B cell (primary cell): Measurements from ENCODE around the gene VARS1. TPM values are rescaled to one million over a fixed set of nuclear protein-coding genes. Genes with fewer than 3 reads are reported as not detected.

Experiments used
- ATAC-seq: fragments of 200-7000 bp; cut with Tn5 transposase; one replicate; pipeline ENCODE4 v1.10.0; 2021; ENCODE audit warnings: low read depth, mild to moderate bottlenecking, moderate number of reproducible peaks, moderate library complexity
- CTCF ChIA-PET: fragments of 350-600 bp; sonication (Branson Sonifier 250); formaldehyde crosslinking; loops from one replicate; lab custom pipeline; 2021; ENCODE audit warnings: antibody characterized with exemption, inconsistent platforms; lab: Charles Lee
- POLR2A ChIA-PET: fragments of 350-600 bp; sonication (Branson Sonifier 250); formaldehyde crosslinking; loops from one replicate; lab custom pipeline; 2021; ENCODE audit warnings: antibody characterized with exemption; lab: Charles Lee
- DNase-seq: peaks from one replicate; pipeline ENCODE4 v3.0.0; 2013
- H2AFZ ChIP-seq: 2 replicates; pipeline ENCODE4 v1.6.1; 2012; ENCODE audit warnings: mild to moderate bottlenecking, low read depth, low read length; ENCODE audit not compliant: insufficient read depth, poor library complexity, severe bottlenecking
- H3K27ac ChIP-seq, 2 donors: 1 replicate in 1 of 2; 2 replicates in 1 of 2; pipeline ENCODE4 v1.5.1; 2012 to 2013; ENCODE audit warnings: low read length in 2 of 2, mild to moderate bottlenecking in 2 of 2, moderate library complexity in 1 of 2
- H3K27me3 ChIP-seq, 4 experiments: fragments of 200-600 bp in 1 of 4; sonication (generic) in 1 of 4; replicated peaks in 1 of 4; 1 replicate in 2 of 4; 2 replicates in 2 of 4; pipeline versions ENCODE4 v1.6.1 to v1.7.0; 2013 to 2016; ENCODE audit warnings: low read length in 3 of 4, mild to moderate bottlenecking in 2 of 4, mixed read lengths in 1 of 4, moderate library complexity in 1 of 4; ENCODE audit not compliant: insufficient read depth in 4 of 4, control insufficient read depth in 3 of 4; ENCODE audit errors: control extremely low read depth in 1 of 4
- H3K36me3 ChIP-seq, 2 experiments: replicated peaks in 1 of 2; 1 replicate in 1 of 2; 2 replicates in 1 of 2; pipeline versions ENCODE4 v1.6.1 to v1.7.1; 2013; ENCODE audit warnings: low read length in 1 of 2; ENCODE audit not compliant: insufficient read depth in 2 of 2, control insufficient read depth in 1 of 2; ENCODE audit errors: control extremely low read depth in 1 of 2, extremely low read depth in 1 of 2
- H3K4me1 ChIP-seq, 2 donors: fragments of 200-600 bp in 1 of 2; sonication (generic) in 1 of 2; 1 replicate in 1 of 2; 2 replicates in 1 of 2; pipeline versions ENCODE4 v1.5.1 to v1.6.1; 2013 to 2017; ENCODE audit warnings: low read length in 2 of 2; ENCODE audit not compliant: control insufficient read depth in 2 of 2, insufficient read depth in 2 of 2
- H3K4me2 ChIP-seq: replicated peaks from 2 replicates; pipeline ENCODE3; 2012; ENCODE audit warnings: mild to moderate bottlenecking, low read depth, low read length; ENCODE audit not compliant: poor library complexity, severe bottlenecking
- H3K4me3 ChIP-seq, 5 experiments: fragments of 200-600 bp in 1 of 5; sonication (generic) in 1 of 5; 1 replicate in 3 of 5; 2 replicates in 2 of 5; pipeline versions ENCODE4 v1.5.1 to v1.7.0; 2011 to 2016; ENCODE audit warnings: low read length in 4 of 5, mild to moderate bottlenecking in 4 of 5, low read depth in 2 of 5, control low read depth in 1 of 5, moderate library complexity in 1 of 5; ENCODE audit not compliant: insufficient read depth in 1 of 5; ENCODE audit errors: control extremely low read depth in 1 of 5, extremely low read depth in 1 of 5
- H3K79me2 ChIP-seq: fragments of 200-600 bp; sonication (generic); one replicate; pipeline ENCODE4 v1.6.0; 2016; ENCODE audit warnings: low read length; ENCODE audit not compliant: control insufficient read depth, insufficient read depth
- H3K9ac ChIP-seq: fragments of 200-600 bp; sonication (generic); 2 replicates; pipeline ENCODE4 v1.6.1; 2017; ENCODE audit warnings: mild to moderate bottlenecking, low read length, moderate library complexity
- H3K9me3 ChIP-seq, 3 donors: one replicate each; pipeline versions ENCODE4 v1.6.1 to v1.7.1; 2013; ENCODE audit warnings: low read length in 2 of 3; ENCODE audit not compliant: control insufficient read depth in 2 of 3, insufficient read depth in 1 of 3; ENCODE audit errors: control extremely low read depth in 1 of 3
- H4K20me1 ChIP-seq: 2 replicates; pipeline ENCODE4 v1.6.0; 2012; ENCODE audit warnings: mild to moderate bottlenecking, low read length; ENCODE audit not compliant: insufficient read depth, control insufficient read depth, poor library complexity, severe bottlenecking
- H3K27ac Mint-ChIP-seq: one replicate; pipeline ENCODE4 v1.8.0; 2021; ENCODE audit warnings: mixed read lengths
- H3K27me3 Mint-ChIP-seq: one replicate; pipeline ENCODE4 v1.8.0; 2021; ENCODE audit warnings: mixed read lengths
- H3K4me1 Mint-ChIP-seq: one replicate; pipeline ENCODE4 v1.8.0; 2021; ENCODE audit warnings: mixed read lengths
- H3K4me3 Mint-ChIP-seq: one replicate; pipeline ENCODE4 v1.8.0; 2021; ENCODE audit warnings: mixed read lengths
- H3K9me3 Mint-ChIP-seq: one replicate; pipeline ENCODE4 v1.8.0; 2022; ENCODE audit warnings: mixed read lengths; ENCODE audit not compliant: insufficient read depth
- CTCF ChIP-seq: fragments of 200-600 bp; IDR thresholded peaks from one replicate; pipeline ENCODE4 v1.8.0; 2022; ENCODE audit warnings: antibody characterized with exemption, mild to moderate bottlenecking
- EZH2 ChIP-seq: IDR thresholded peaks from 2 replicates; pipeline ENCODE4 v1.6.1; 2012; ENCODE audit warnings: borderline replicate concordance, low read depth, mild to moderate bottlenecking, moderate library complexity, low read length; ENCODE audit not compliant: insufficient read depth, poor library complexity, severe bottlenecking
- WGBS: methylation state at CpG from one replicate; pipeline ENCODE4 v1.1.5; 2013; ENCODE audit warnings: missing lambda C conversion rate; ENCODE audit not compliant: insufficient coverage; 5-methylcytosine and 5-hydroxymethylcytosine counted together
- intact Hi-C: fragments of 100-400 bp; cut with micrococcal nuclease; formaldehyde crosslinking; loops from one replicate; pipeline ENCODE4 v1.10.0; 2022
- polyA plus RNA-seq: library from polyadenylated mRNA; depleted of rRNA; stranded (reverse); fragments of >200 nt; gene quantifications from 2 replicates; pipeline ENCODE4 v1.2.3, GENCODE V29; 2012
- total RNA-seq, 2 donors: library from RNA; stranded (reverse); fragments of 120-200 nt in 1 of 2; gene quantifications; 1 replicate in 1 of 2; 2 replicates in 1 of 2; pipeline versions ENCODE4 v1.2.3 to v1.2.4, GENCODE V29; 2013 to 2022

The VARS1 gene
- total and polyA plus RNA-seq, 2 donors (not counting 1 experiment from before 2014, with no cell fraction given), result 52.3 to 66.8 TPM

- Histone ChIP-seq H2AFZ (no peak overlapping the region), H3K9ac (no peak overlapping the region), H3K4me2 (no peak overlapping the region), H3K36me3 (no peaks in the 10 kb centered on the region), H3K27me3 (no peaks in the 10 kb centered on the region), H4K20me1 (no peaks in the 10 kb centered on the region), H3K9me3 (no peaks in the 10 kb centered on the region), H3K27ac (no peak overlapping the region), H3K79me2 (no peaks in the 10 kb centered on the region), H3K4me1 (peaks cover 0 to 9% of the 10 kb centered on the region in 2 donors), H3K4me3 (no peak overlapping the region)
- intact Hi-C loops, result loop anchor here (1.0 to 5.0 kb wide), 3 partner anchors 41 to 90 kb away; partner anchors contain the start of gene DDAH2
- H3K4me1 Mint-ChIP-seq, result peaks cover 13% of the 10 kb centered on the region
- POLR2A ChIA-PET, result interaction anchor here (0.7 to 2.4 kb wide), 7 partner anchors 29 to 117 kb away, joined by 3 to 8 read pairs (median 4); partner anchors contain the start of genes BAG6, DDAH2 and MSH5
- peak overlapping the region; percentile 32 for H3K27ac Mint-ChIP-seq
- no peak for TF ChIP-seq EZH2
- TF ChIP-seq CTCF, result peak; percentile 74
- ATAC-seq, result peak; percentile 98
- H3K4me3 Mint-ChIP-seq, result no peak overlapping the region
- CTCF ChIA-PET, result interaction anchor here (0.6 to 4.5 kb wide), 28 partner anchors 9 to 242 kb away, joined by 3 to 51 read pairs (median 5); partner anchors contain the start of genes ABHD16A, BAG6, CLIC1 and DDAH2
- DNase-seq, result peak; percentile 87
- 71% methylated on average over 7 of the region's 12 CpGs for WGBS
- no peaks in the 10 kb centered on the region for H3K9me3 Mint-ChIP-seq
- H3K27me3 Mint-ChIP-seq, result no peaks in the 10 kb centered on the region
These were observed 25.7 kb downstream of the VARS1 start for GRCh38 chr6:31769684-31770371.
